HG02885 (cell line): ENCODE measurements around the gene PSPC1.
"Not testable (repeated sequence)": the region's sequence is repeated elsewhere in the genome, so short reads cannot be mapped to it uniquely, and the experiment has no call there.

Experiments
- ATAC-seq: cut with Tn5 transposase; IDR thresholded peaks from one replicate; pipeline ENCODE4 v1.9.1; 2021; ENCODE audit warnings: mild to moderate bottlenecking; ENCODE audit not compliant: unreplicated experiment, poor library complexity

PSPC1 gene, protein sequence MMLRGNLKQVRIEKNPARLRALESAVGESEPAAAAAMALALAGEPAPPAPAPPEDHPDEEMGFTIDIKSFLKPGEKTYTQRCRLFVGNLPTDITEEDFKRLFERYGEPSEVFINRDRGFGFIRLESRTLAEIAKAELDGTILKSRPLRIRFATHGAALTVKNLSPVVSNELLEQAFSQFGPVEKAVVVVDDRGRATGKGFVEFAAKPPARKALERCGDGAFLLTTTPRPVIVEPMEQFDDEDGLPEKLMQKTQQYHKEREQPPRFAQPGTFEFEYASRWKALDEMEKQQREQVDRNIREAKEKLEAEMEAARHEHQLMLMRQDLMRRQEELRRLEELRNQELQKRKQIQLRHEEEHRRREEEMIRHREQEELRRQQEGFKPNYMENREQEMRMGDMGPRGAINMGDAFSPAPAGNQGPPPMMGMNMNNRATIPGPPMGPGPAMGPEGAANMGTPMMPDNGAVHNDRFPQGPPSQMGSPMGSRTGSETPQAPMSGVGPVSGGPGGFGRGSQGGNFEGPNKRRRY

DNA sequence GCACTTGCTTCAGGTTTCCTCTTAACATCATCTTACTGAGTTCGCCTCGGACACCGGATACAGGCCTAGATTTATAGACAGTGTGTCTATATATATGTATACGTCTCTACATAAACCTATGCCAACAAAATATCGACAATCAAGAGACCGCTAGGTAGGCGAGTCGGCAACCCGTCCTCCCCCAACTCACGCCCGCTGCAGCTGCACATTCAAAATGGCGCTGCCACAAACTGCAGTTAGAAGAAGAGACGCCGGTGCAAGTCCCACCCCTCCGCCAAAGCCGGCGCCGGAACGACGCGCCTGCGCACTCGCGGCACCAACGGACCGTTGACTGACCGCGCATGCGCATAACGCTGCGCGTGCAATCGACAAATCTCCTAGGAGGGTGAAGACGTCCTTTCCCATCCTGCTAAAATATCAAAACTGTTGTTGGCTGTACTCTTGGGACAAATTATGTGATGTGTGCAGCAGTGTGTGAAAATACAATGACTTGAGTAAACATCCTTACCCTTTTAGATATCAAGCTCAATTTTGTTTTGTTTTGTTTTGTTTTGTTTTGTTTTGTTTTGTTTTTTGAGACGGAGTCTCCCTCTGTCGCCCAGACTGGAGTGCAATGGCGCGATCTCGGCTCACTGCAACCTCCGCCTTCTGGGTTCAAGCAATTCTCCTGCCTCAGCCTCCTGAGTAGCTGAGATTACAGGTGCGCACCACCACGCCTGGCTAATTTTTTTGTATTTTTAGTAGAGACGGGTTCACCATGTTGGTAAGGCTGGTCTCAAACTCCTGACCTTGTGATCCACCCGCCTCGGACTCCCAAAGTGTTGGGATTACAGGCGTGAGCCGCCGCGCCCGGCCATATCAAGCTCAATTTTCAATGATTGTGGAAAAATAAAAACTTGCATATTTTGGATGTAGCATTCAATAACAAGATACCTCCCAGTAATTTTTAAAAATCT lies at the start of gene PSPC1:
Gene PSPC1 (minus strand): TSS at position 219 of the 956 bp plus-strand sequence. CDS start 188 bp downstream, at position 31.
- peak; percentile 90 for ATAC-seq

DNA sequence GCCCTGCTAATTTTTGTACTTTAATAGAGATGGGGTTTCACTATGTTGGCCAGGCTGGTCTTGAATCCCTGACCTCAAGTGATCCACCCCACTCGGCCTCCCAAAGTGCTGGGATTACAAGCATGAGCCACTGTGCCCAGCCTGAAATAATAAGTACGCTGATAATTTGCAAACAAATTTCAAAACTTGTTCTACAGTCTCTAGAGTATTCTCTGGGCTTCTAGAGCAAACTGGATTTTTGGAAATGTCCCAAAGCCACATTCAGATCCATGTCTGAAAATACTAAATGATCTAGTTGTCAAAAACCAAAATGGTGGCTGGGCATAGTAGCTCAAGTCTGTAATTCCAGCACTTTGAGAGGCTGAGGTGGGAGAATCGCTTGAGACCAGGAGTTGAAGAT lies 39.9 kb upstream of the PSPC1 start:
- ATAC-seq = no peak

DNA sequence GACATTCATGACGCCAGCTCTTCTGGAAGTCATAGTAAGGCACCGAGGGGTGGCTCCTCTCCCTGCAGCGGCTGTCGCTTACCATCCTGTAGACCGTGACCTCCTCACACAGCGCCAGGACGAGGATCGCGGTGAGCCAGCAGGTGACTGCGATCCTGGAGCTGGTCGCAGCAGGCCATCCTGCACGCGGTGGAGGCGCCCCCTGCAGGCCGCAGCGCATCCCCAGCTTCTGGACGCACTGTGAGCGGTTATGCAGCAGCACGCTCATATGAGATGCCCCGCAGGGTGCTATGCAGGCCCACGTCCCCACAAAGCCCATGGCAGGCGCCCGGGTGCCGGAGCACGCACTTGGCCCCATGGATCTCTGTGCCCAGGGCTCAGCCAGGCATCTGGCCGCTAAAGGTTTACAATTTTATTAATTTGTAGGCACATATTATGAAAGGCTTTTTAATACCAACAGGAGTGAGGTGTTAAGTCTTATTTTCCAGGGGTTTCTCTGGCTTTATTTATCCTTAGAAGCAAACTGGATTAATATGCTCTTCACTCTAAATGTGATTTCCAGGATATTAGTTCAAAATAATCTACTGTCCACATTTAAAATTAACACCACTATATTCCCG lies 35.6 kb upstream of the PSPC1 start:
- no peak for ATAC-seq

DNA sequence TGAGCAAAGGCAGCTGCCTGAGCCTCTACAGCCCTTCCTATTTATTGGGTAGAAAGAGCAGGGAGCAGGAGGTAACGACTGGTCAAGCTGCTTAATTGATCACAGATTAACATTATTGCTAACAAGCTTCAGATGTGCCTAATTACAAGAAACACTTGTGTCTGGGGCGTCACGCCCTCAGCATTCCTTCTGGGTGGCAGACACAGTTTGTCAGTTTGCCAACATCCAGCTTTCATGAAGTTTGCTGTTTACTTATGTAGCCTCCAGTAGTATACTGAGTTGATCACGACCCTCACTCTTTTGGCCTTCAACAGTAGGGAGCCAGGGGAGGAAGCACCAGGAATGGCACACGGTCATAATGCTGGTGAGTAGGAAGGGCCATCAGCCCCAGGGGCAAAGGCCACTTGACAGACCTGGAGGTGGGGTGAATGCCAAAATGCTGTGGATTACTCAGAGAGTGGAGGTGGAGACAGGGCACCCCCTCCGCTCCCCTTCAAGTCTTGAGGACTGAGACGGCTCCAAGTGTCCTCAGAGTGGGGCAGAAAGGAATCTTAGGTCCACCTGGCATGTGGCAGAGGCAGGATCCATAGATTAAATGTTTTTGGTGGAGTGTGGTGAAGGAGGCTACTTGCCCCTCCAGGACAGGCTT lies 34.9 kb upstream of the PSPC1 start:
- no peak for ATAC-seq

DNA sequence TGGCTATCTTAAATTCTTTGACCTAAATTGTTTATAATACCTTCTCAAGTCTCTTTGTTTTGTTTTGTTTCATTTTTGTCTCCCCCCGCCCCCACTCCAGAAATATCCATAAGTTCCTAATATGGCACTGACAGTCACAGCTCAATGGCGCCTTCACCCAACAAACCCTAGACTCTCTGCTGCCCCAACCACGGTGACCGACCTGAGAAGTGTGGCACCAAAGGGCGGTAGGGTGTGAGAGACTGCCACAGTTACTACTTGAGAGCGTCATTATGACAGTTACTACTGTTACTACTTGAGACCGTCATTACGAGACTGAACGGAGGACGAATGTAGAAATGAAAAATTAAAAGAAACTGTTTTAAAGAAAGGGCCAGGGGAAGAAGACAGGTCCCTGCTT lies 34.4 kb upstream of the PSPC1 start:
- no peak for ATAC-seq

DNA sequence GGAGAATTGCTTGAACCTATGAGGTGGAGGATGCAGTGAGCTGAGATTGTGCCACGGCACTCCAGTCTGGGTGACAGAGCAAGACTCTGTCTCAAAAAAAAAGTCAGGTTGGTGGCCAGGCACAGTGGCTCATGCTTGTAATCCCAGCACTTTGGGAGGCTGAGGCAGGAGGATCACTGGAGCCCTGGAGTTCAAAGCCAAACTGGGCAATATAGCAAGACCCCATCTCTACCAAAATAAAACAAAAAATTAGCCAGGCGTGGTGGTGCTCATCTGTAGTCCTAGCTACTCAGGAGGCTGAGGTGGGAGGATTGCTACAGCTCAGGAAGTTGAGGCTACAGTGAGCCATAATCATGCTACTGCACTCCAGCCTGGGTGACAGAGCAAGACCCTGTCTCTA lies 33.1 kb upstream of the PSPC1 start:
- not testable (repeated sequence) for ATAC-seq

DNA sequence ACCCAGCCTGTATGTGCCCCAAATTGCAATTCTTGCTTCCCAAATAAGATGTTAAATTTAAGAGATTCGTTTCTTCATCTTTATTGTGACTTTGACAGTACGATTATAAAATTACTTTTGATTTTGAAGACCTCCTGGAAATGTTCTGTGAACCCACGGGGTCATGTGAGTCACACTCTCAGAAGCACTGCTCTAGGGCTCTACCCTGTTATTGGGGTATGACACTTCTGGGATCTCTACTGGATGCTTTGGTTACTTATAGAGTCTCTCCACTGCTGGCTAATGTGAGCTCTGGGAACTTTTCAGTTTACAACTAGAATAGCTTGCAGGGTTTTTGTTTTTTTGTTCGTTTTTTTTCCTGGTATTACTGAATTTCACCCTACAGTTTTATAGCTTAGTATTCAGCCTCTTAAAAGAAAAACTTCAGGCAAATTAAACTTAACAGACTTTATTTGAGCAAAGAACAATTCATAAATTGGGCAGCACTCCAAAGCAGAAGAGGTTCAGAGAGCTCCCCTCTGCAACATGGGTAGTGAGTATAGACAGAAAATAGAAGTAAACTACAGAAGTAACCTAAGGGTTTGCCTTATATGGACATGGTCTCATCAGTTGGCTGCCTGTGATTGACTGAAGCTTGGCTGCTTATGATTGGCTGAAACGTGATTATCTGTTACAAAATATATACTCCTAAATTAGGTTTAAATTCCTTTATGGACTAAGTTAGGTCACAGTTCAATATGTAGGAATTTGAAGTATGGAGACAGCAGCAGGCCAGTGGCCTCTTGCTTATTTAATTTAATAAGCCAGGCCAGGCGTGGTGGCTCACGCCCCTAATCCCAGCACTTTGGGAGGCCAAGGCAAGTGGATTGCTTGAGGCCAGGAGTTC lies 28.5 kb upstream of the PSPC1 start:
- ATAC-seq = no peak

DNA sequence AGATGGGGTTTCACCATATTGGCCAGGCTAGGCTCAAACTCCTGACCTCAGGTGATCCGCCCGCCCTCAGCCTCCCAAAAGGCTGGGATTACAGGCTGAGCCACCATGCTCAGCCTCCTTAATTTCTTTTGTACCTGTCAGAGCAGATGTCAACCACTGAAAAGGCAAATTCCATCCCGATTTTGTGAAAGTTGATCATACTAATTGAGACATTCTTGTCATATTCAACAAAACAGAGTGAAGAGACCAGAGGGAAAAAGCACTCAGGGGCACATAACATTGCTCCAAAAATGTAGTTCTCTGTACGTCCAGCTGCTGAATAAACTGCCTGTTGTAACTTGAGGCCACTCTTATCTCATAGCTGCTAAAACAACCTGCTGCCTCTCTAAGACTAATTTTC lies 27.4 kb upstream of the PSPC1 start:
- ATAC-seq = no peak

DNA sequence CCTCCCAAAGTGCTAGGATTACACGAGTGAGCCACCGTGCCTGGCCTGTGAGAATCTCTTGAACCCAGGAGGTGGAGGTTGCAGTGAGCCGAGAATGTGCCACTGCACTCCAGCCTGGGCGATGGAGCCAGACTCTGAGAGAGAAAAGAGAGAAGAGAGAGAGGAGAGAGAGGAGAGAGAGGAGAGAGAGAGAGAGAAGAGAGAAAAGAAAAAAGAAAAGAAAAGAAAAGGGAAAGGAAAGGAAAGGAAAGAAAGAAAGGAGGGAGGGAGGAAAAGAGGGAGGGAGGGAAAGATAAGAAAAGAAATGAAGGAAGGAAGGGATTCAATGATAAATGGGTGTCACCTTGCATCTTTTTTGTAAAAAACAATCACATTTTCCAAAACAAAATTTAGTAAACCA lies 23.0 kb upstream of the PSPC1 start:
- no peak for ATAC-seq

DNA sequence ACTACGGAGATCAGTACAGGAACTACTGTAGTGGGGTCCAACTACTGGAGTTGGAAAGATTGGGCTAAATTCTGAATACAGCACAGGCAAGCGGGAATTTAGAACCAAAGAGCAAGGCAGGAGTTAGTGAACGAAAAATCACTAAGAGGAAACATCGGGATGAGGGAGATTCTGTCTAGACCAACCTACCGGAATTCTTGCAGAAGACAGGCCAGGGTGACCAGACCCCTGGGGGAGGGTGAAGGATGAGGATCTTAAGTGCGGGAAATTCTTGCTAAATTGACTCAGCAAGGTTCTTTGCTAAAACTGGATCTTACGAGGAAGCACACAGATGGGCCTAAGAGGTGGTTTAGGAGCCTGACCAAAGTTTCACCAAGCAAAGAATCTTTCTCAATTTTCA lies 13.2 kb upstream of the PSPC1 start:
- no peak for ATAC-seq

DNA sequence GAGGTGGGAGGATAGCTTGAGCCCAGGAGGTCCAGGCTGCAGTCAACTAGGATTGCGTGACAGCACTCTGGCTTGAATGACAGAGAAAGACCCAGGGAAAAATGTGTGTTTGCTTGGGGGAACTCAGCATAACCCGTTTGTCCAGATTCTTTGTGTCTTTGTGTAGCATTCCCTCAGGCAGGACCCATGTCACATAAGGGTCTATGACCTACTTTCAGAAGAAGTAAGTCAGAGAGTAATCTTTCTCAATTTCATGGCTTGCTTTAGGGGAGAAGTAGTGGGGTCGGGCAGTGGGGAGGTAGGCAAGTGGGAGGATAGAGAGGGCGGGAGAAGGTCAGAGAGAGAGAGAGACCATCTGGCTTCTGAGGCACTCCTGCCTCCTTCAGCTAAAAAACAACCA lies 11.9 kb upstream of the PSPC1 start:
- ATAC-seq = no peak

DNA sequence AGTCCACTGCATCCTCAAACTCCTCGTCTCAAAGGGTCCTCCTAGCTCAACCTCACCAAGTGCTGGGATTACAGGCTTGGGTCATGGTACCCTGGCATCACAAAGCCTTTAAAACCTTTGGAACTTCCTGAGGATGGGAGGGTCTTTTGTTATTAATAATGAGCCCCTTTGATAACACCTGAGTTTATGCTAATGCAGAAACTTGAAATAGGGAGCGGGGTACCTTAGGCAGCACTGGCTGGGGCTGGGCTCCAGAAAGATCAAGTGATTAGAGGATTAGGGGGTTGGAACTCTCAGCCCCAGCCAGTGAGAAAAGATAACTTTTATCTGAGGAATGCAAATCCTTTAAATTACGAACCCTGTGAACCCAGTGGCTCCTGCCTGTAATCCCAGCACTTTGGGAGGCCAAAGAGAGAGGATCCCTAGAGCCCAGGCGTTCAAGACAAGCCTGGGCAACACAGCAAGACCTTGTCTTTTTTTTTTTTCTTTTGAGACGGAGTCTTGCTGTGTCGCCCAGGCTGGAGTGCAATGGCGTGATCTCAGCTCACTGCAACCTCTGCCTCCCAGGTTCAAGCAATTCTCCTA lies 9.3 kb upstream of the PSPC1 start:
- no peak for ATAC-seq

DNA sequence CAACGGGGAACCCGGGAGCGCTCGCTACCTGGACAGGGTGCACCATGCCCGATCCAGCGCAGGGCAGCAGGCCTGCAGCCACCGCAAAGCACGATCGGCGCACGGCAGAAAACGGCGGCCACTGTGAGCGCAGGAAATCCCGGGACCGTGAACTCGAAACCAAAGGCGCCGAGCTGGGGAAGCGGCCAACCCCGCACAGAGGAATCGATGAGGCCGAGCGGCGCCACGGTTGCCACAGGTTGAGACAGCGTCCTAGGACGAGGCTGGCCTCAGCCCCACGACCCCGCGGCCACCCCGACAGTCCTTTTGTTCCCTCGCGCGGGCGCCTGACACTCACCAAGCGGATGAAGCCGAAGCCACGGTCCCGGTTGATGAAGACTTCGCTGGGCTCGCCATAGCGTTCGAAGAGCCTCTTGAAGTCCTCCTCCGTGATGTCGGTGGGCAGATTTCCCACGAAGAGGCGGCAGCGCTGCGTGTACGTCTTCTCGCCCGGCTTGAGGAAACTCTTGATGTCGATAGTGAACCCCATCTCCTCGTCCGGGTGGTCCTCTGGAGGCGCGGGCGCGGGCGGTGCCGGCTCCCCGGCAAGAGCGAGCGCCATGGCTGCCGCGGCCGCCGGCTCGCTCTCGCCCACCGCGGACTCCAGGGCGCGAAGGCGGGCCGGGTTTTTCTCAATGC lies 557 bp downstream of the PSPC1 start:
- peak; percentile 43 for ATAC-seq

DNA sequence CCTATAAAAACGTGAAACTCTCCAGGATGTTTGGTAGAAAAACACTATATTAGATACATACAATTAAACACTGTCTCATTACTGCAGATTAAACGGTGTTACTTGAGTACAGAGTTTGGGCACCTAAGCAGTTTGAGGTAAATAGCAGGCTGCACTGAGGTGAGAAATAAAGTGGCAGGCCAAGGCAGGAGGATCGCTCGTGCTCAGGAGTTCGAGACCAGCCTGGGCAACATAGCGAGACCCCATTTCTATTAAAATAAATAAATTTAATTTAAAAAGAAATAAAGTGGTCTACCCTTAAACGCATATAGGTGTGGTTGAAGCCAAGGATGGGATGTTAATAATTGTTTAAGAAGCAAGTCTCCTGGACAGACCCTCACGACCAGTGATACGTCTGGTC lies 1.2 kb downstream of the PSPC1 start:
- no peak for ATAC-seq

DNA sequence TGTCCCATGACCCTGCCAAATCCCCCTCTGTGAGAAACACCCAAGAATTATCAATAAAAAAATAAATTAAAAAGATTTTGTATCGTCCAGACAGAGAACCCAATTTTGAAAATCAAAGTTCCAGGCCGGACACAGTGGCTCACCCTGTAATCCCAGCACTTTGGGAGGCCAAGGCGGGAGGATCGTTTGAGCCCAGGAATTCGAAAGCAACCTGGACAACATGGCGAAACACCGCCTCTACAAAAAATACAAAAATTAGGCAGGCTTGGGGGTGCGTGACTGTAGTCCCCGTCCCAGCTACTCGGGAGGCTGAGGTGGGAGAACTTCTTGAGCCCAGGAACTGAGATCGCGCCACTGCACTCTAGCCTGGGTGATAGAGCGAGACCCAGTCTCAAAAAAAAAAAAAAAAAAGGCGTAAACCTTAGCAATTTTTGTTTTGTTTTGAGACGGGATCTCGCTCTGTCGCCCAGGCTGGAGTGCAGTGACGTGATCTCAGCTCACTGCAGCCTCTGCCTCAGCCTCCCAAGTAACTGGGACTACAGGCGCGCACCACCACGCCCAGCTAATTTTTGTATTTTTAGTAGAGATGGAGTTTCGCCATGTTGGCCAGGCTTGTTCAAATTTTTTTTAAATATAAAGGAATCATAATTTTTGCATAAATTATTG lies 1.9 kb downstream of the PSPC1 start:
- not testable (repeated sequence) for ATAC-seq

DNA sequence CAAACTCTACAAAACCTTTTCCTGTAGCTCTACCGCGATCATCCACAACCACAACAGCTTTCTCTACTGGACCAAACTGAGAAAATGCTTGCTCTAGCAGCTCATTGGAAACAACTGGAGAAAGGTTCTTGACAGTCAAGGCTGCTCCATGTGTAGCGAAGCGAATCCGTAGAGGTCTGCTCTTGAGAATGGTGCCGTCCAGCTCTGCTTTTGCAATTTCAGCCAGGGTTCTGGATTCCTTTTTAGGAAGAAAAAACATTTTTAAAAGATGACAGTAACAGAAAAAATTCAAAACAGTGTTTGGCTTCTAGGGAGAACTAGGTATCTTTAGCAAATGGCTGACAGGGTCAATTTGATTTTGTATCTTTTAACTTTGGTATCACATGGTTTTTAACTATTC lies 10.4 kb downstream of the PSPC1 start:
- no peak for ATAC-seq

DNA sequence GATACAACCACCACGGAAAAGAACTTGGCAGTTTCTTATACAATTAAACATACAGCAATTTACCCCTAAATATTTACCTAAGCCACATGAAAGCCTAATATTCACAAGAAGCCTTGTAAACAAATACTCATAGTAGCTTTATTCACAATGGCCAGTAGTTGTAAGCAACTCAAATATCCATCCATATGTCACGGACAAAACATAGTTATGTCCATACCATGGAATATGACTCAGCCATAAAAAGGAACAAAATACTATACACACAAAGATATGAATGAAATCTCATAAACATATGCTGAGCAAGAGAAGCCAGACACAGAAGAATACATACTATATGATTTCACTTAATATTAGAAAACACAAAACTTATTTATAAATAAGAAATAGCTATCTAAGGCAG lies 12.9 kb downstream of the PSPC1 start:
- ATAC-seq = no peak

DNA sequence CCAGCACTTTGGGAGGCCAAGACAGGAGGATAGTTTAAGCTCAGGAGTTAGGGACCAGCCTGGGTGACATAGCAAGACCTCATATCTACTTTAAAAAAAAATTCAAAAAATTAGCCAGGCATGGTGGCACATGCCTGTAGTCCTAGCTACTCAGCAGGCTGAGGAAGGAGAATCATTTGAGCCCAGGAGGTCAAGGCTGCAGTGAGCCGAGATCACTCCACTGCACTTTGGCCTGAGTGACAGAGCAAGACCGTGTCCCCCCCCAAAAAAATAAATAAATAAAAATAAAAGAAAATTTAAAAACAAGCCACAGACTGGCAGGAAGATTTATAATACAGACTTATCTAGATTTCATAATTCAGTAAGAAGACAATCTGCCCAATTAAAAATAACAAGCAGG lies 14.8 kb downstream of the PSPC1 start:
- ATAC-seq = no peak
